Peyer's patch (tissue), 4 donors: ENCODE measurements around the gene NCOA7.

Experiments
- CTCF ChIP-seq, 6 experiments: fragments of 450-650 bp in 4 of 6; fragments of 200-600 bp in 2 of 6; sonication (generic) in 1 of 6; IDR thresholded peaks; one replicate each; pipeline ENCODE4 v1.5.1; 2017 to 2019; ENCODE audit warnings: antibody characterized with exemption in 6 of 6, mild to moderate bottlenecking in 3 of 6, moderate library complexity in 1 of 6
- POLR2A ChIP-seq, 2 donors: fragments of 450-650 bp; IDR thresholded peaks; one replicate each; pipeline ENCODE4 v1.5.1; 2017; ENCODE audit warnings: antibody characterized with exemption in 2 of 2, mild to moderate bottlenecking in 2 of 2, moderate library complexity in 2 of 2

- TF ChIP-seq POLR2A (IDR thresholded peaks at IDR 0.05), result no peak
- peak in 5 of 6 experiments; percentile 34 to 75 (median 67) for TF ChIP-seq CTCF (IDR thresholded peaks at IDR 0.05)
Observed at GRCh38 chr6:125858427-125859320, 67.9 kb downstream of the NCOA7 start.
